ENCODE data around the gene CDK3.

Gene CDK3

DNA sequence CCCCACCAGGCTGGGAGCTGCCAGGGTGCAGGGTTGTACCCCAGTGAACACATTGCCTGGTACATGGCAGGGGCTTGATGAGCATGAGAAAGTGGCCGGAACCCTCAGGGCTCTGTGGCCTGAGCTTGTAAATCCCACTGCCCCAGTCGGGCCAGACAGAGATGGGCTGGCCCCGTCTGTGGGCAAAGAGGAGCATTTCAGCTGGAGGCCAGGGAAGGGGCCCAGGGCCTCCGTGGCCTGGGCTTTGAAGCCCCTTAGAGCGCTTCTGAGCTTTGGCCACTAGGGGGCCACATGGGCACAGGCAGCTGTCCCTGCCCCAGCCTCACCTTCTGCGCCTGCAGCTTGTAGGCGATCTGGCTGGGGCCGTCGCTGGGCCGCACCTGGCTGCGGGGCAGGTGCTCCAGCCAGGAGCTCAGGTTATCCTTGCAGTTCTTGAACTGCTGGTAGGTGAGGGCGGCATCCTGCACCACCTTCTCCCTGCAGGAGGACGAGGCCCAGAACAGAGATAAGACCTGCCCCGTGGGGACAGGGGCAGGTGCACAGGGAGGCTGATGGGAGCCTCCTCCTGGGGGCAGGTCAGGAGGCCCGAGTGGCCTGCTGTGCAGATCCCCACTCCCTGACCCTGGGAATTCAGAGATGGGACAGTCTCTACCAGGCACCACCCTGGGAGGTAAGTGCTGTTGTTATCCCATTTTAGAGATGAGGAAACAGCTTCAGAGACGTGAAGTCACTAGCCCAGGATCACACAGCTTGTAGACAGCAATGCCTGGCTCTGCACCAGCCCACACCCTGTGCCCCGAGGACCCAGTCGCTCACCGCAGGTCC is 13.7 kb downstream of the CDK3 start:
- Histone ChIP-seq H4K20me1 (ENCODE audit: insufficient read depth, low read length) (no peaks in the 10 kb centered on the region), H3K79me2 (ENCODE audit: low read length) (no peaks in the 10 kb centered on the region), H3K9me2 (replicated peaks; ENCODE audit: insufficient read depth, low read length) (no peaks in the 10 kb centered on the region), H3K4me2 (ENCODE audit: low read depth, low read length) (peak overlapping the region; percentile 62), H3K36me3 (replicated peaks; ENCODE audit: insufficient read depth, low read length) (no peaks in the 10 kb centered on the region), H3K4me3 (ENCODE audit: low read length) (0 out of 2 replicates have a peak overlapping the region, but pooled peaks have one; percentile 14), H2AFZ (ENCODE audit: low read length) (peak overlapping the region; percentile 86), H3K4me1 (ENCODE audit: low read length) (peaks cover 5% of the 10 kb centered on the region; the same call in 1 of the 2 replicates), H3K9me3 (replicated peaks; ENCODE audit: insufficient read depth, low read length) (no peaks in the 10 kb centered on the region), H3K9ac (ENCODE audit: low read length) (no peak overlapping the region), H3F3A (ENCODE audit: insufficient read depth, low read length) (no peaks in the 10 kb centered on the region), H3K27ac (ENCODE audit: low read length) (no peak overlapping the region), H3K27me3 (replicated peaks; ENCODE audit: insufficient read depth, low read length) (peaks cover 23% of the 10 kb centered on the region)
- peak; percentile 82 for DNase-seq
- no peak for TF ChIP-seq EZH2 (optimal IDR thresholded peaks at IDR 0.05; ENCODE audit: low read depth, low read length)
- TF ChIP-seq, protein P1, sequence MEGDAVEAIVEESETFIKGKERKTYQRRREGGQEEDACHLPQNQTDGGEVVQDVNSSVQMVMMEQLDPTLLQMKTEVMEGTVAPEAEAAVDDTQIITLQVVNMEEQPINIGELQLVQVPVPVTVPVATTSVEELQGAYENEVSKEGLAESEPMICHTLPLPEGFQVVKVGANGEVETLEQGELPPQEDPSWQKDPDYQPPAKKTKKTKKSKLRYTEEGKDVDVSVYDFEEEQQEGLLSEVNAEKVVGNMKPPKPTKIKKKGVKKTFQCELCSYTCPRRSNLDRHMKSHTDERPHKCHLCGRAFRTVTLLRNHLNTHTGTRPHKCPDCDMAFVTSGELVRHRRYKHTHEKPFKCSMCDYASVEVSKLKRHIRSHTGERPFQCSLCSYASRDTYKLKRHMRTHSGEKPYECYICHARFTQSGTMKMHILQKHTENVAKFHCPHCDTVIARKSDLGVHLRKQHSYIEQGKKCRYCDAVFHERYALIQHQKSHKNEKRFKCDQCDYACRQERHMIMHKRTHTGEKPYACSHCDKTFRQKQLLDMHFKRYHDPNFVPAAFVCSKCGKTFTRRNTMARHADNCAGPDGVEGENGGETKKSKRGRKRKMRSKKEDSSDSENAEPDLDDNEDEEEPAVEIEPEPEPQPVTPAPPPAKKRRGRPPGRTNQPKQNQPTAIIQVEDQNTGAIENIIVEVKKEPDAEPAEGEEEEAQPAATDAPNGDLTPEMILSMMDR (IDR thresholded peaks at IDR 0.05; ENCODE audit: low read length) = peak; percentile 96

DNA sequence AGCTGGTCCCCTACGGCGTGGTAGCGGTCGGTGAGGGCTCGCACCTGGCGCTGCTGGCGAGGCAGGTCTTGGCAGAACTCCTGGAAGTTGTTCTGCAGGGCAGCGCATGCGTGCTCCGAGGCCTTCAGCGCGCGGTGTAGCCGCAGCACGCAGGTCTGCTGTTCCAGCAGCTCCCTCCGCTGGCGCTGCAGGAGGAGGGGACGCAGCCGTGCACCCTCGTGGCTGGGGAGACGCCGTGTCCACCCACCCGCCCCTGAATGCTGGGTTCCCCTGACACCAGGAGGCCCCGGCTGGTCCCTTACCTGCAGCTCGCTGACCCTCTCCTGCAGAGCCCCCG is 14.2 kb downstream of the CDK3 start:
- no peaks in the 10 kb centered on the region for H3K79me2 ChIP-seq (ENCODE audit: low read length)
- H2AFZ ChIP-seq (ENCODE audit: low read length) = peak overlapping the region; percentile 86; the same call in 1 of the 2 replicates
- H3K27me3 ChIP-seq (replicated peaks; ENCODE audit: insufficient read depth, low read length) = peaks cover 19% of the 10 kb centered on the region
- no peaks in the 10 kb centered on the region for H3K36me3 ChIP-seq (replicated peaks; ENCODE audit: insufficient read depth, low read length)
- no peak overlapping the region for H3K4me3 ChIP-seq (ENCODE audit: low read length)
- H3K27ac ChIP-seq (ENCODE audit: low read length) = no peak overlapping the region
- no peaks in the 10 kb centered on the region for H3K9me2 ChIP-seq (replicated peaks; ENCODE audit: insufficient read depth, low read length)
- TF ChIP-seq EZH2phosphoT487 (IDR thresholded peaks at IDR 0.05; ENCODE audit: low read length) (no peak), EZH2 (optimal IDR thresholded peaks at IDR 0.05; ENCODE audit: low read depth, low read length) (no peak)
- TF ChIP-seq, protein P1 (IDR thresholded peaks at IDR 0.05; ENCODE audit: low read length) = no peak
- no peaks in the 10 kb centered on the region for H4K20me1 ChIP-seq (ENCODE audit: insufficient read depth, low read length)
- H3K4me2 ChIP-seq (ENCODE audit: low read depth, low read length) = no peak overlapping the region
- DNase-seq = no peak
- H3K9ac ChIP-seq (ENCODE audit: low read length) = no peak overlapping the region
- no peaks in the 10 kb centered on the region for H3F3A ChIP-seq (ENCODE audit: insufficient read depth, low read length)
- H3K4me1 ChIP-seq (ENCODE audit: low read length) = peaks cover 5% of the 10 kb centered on the region; the same call in 1 of the 2 replicates
- no peaks in the 10 kb centered on the region for H3K9me3 ChIP-seq (replicated peaks; ENCODE audit: insufficient read depth, low read length)

GRCh38 chr17:76017481-76018339 is 17.1 kb downstream of the CDK3 start:
- Histone ChIP-seq H3K9me2 (replicated peaks; ENCODE audit: insufficient read depth, low read length) (no peaks in the 10 kb centered on the region), H3K4me2 (ENCODE audit: low read depth, low read length) (no peak overlapping the region), H3K9ac (ENCODE audit: low read length) (no peak overlapping the region), H3K9me3 (replicated peaks; ENCODE audit: insufficient read depth, low read length) (no peaks in the 10 kb centered on the region), H3K27me3 (replicated peaks; ENCODE audit: insufficient read depth, low read length) (peaks cover 8% of the 10 kb centered on the region; the same call in 1 of the 2 replicates), H3K36me3 (replicated peaks; ENCODE audit: insufficient read depth, low read length) (no peaks in the 10 kb centered on the region), H2AFZ (ENCODE audit: low read length) (no peak overlapping the region), H3F3A (ENCODE audit: insufficient read depth, low read length) (no peaks in the 10 kb centered on the region), H3K4me3 (ENCODE audit: low read length) (no peak overlapping the region), H3K27ac (ENCODE audit: low read length) (no peak overlapping the region), H3K4me1 (ENCODE audit: low read length) (peaks cover 5% of the 10 kb centered on the region; the same call in 1 of the 2 replicates), H4K20me1 (ENCODE audit: insufficient read depth, low read length) (no peaks in the 10 kb centered on the region), H3K79me2 (ENCODE audit: low read length) (no peaks in the 10 kb centered on the region)
- TF ChIP-seq EZH2 (optimal IDR thresholded peaks at IDR 0.05; ENCODE audit: low read depth, low read length) (no peak), EZH2phosphoT487 (IDR thresholded peaks at IDR 0.05; ENCODE audit: low read length) (no peak)
- TF ChIP-seq, protein P1 (IDR thresholded peaks at IDR 0.05; ENCODE audit: low read length) = no peak
- DNase-seq = no peak

All from MM.1S (cell line).